Activated naive CD4-positive, alpha-beta T cell (primary cell): Measurements from ENCODE around the gene CEP170B.
"Not testable (repeated sequence)": the region's sequence is repeated elsewhere in the genome, so short reads cannot be mapped to it uniquely, and the experiment has no call there.

Experiments used
- DNase-seq, 4 experiments: peaks; one replicate each; lab custom pipeline; 2025; lab: John Stamatoyannopoulos, UW

Gene CEP170B

GRCh38 chr14:104944436-104945205 lies 79.6 kb downstream of the CEP170B start:
- not testable (repeated sequence) for DNase-seq

GRCh38 chr14:104945266-104945665 lies 80.2 kb downstream of the CEP170B start:
- DNase-seq: not testable (repeated sequence)
